GM18861 (cell line): ENCODE measurements around the gene LY6G6C.

ENCODE experiments used
- ATAC-seq: cut with Tn5 transposase; IDR thresholded peaks from one replicate; pipeline ENCODE4 v1.9.1; 2021; ENCODE audit not compliant: unreplicated experiment

Gene LY6G6C, protein sequence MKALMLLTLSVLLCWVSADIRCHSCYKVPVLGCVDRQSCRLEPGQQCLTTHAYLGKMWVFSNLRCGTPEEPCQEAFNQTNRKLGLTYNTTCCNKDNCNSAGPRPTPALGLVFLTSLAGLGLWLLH

DNA sequence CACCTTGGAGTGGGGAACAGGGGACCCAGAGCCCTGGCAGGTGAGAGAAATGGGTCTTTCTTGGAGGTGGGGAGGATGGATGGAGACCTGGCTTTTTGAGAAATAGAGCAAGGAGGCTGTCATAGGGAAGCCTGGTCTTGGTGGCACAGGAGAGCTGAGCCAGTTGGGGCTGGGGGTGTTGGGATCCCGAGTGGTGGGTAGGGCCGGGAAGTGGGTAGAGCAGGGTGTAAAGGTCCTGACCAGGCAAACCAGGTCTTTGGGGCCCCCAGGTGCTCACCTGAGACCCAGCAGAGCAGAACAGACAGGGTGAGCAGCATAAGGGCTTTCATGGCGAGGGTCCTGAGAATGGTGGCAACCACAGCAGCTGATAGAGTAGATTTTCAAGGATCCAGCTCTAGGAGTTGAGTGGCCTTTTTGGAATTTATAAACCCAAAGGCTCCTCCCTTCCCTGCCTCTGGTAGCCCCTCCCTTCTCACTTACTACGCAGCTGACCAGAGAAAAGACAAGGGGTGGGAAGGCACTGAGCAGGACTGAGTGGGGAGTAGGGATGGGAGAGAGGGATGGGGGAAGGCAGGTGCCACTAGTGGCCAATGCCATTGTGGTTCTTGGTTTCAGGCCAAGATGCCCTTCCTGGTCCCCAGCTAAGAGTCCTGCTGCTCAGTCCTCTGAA, at the start of gene LY6G6C:
LY6G6C (minus strand) TSS at position 396 of the 670 bp plus-strand sequence; CDS start at position 329, 67 bp downstream.
- no peak for ATAC-seq

DNA sequence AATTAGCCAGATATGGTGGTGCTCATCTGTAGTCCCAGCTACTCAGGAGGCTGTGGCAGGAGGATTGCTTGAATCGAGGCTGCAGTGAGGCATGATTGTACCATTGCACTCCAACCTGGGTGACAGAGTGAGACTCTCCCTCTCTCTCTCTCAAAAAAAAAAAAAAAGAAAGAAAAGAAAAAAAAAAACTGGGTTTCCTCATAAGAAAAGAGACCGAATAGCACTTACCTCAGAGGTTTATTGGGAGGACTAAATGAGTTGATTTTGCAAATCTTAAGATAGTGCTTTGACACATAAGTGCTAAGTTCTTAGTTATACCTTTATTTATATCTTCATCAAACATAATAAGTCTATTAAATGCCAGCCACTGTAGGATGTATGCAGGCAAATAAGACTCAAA, 49.3 kb upstream of the LY6G6C start:
- no peak for ATAC-seq

DNA sequence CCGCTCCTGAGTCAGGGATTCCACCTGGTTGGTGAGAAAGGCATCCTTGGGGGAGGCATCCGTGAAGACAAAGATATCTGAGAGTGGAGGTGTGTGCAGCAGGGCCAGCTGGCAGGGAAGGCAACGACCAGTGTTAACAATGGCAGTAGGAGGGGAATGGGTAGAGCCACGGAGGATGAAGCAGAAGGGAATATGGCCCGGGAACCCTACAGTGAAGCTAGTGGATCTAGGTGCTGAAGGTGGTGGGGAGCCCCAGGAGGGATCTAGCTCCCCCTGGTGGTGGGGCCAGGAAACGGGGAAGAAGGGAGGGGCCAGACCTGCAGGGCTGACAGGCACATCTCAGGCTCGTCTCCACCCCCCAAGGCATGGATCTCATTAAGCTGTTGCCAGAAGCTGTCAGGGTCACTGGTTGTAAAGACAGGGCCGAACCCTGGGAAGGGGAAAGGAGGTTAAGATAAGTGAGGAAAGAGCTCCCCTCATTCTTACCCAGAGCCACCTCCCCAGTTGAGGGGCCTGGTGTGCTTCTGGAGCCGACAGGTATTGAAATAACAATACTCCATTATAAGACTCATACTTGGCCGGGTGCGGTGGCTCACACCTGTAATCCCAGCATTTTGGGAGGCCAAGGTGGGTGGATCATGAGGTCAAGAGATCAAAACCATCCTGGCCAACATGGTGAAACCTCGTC, 48.3 kb upstream of the LY6G6C start:
- no peak for ATAC-seq

DNA sequence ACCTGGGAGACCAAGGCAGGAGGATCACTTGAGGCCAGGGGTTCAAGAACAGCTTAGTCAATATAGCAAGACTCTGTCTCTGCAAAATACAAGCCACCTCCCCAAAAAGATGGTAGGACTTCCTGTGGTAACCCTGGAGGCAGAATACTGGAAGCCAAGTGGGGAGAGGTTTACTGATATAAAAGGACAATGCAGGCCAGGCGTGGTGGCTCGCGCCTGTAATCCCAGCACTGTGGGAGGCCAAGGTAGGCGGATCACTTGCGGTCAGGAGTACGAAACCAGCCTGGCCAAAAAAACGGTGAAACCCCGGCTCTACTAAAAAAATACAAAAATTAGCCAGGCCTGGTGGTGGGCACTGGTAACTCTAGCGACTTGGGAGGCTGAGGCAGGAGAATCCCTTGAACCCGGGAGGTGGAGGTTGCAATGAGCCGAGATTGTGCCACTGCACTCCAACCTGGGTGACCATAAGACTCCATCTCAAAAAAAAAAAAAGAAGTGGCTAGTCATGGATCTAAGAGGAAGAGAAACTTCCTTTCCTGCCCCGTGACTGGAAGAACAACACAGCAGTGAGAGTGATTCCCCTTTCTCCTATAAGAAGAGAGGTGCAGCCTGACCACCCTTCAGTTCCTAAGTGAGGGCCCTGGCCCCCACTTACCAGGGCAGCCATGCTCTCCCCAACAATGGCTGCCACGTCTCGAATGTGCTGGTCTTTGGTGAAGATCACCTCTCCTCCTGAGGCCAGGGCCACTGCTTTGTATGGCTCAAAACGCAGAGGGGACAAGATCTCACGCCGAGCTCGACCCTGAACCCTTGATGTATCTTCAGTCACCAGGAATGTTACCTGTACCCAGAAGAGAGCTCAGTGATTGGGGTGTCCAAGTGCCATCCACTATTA, 47.1 kb upstream of the LY6G6C start:
- no peak for ATAC-seq

DNA sequence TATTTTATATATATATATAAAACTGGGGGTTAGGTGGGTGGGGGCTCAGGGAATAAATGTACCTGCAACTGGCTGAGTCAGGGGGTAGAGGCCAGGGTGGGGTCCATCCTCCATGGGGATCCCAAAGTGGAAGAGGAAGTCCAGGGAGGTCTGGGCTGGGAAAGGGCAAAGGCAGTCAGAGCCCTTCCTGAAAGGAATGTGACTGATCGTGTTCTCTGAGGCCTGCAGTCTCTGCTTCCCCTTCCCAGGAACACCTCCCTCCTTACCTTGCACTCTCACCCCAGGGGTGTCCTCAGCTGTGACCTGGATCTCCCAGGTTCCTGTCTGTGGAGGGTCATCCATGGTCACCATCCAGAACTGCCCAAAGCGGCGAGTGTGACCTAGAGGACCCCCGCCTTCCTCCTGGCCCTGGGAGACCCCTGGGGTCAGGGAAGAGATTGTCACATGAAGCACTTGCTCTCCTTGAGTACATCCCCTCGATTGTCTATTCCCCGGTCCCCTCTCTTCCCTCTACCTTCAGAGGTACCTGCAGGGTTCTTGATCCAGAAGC, 45.6 kb upstream of the LY6G6C start:
- no peak for ATAC-seq

DNA sequence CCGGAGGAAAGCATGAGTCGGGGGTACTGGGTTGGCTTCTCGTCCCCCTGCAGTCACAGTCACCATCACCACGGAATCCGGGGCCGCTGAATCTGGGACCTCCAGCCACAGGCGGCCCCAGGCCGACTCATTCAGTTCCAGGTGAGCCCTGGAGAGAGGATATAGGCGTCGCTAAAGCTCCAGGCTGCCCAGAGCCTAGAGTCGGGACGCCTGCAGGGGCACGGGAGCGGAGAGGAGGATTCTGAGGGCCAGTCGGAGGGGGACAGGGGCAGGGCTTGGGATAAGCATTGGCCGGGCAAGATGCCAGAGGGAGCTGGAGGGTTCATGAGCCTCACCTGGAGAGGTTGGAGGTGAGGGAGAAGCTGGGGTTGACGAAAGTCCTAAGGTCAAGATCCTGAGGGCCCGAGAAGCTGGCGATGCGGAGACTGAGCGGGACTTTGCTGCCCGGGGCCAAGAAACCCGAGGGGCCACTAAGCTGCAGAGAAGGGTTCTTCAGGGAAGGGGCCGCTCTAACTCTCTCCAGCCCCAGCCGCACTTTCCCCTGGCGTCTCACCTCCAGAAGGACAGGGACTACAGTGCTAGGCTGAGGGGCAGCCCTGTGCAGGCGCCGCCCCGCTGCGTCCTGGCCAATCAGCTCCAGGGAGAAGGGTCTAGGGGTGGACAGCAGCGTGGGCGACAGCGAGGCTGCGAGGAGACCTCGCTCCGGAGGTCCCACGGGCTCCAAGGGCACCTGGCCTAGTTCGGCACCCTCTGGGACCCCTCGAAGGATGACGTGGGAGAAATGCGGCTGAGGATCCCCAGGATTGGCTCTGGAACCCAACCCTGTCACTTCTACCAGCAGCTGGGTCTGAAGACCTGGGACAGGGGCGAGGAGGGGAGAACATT, 44.6 kb upstream of the LY6G6C start:
- no peak for ATAC-seq

DNA sequence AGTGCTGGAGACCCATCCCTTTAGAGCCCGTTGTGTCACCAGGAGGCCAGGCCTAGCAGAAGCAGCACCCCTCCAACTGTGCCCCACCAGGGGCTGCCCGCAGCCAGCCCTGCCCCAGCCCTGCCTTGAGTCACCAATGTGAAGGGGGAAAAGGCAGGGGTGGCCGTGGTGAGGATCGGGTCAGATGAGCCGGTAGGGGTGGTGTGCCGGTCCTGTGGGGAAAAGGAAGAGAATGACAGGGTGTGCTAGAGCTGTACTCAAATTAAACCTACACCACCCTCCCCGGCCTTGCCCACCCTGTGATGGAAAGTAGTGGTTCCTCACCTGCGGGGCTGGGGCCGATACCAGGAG, 44.0 kb upstream of the LY6G6C start:
- no peak for ATAC-seq

DNA sequence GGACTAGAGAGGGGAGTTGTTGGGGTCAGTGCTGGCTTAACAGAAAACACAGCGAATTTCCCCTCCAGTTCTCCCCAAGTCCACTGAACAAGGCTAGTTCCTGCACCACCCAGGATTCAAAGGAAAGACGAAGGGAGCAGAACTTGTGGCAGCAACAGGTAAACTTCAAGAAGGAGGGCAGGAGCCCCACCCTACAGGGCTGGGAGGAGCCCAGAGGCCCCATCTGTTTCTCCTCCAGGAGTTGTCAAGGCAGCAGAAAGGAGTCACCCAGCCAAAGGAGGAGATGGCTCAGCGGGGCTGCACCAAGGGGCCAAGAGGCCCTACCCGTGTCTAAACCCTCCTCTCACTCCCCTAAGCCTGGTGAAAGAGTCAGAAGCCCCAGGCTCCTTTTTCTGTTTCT, 42.7 kb upstream of the LY6G6C start:
- ATAC-seq = no peak

DNA sequence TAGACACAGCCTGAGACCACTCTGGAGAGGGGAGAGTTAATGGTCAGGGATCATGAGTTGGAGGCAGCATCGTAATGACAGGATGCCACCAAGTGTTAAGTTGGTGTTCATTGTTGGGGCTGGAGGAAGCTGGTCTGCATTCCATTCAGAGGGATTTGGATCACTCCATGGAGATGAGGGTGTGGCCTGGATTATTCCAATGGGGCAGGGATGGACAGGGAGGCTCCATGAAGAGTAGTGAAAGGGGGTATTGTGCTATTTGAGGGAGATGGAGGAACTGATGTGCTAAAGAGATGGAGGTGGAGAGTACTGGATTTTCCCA, 42.0 kb upstream of the LY6G6C start:
- no peak for ATAC-seq

DNA sequence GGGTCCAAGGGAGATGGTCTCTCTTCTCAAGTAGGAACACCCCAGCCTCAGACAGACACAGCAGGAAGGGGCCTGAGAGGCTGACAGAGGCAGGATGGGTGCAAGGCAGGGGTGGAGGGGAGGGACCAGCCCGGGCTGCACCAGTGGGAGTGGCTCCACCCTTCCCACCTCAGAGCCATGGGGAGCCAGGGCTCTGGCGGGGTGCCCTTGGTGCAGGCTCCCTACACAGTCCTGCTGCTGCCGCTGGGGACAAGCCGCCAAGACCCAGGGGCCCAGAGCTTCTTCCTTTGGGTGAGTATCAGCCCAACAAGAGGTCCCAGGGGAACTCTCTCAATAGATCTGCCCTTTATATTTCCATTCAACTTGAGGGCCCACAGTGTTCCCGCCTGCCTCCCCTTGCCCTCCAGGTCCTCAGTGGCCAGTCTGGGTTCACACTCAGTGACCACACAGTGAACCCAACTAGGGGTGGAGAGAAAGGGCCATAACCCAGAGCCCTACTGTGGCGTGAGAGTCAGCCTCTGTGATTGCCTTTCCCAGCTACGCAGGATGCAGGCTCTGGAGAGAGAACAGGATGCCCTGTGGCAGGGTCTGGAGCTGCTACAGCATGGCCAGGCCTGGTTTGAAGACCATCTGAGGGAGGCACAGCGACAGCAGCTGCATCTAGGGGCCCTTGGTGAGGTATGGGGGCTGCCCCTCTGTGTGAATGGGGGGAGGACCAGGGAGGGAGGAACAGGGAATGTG, 41.5 kb upstream of the LY6G6C start:
- ATAC-seq = no peak

DNA sequence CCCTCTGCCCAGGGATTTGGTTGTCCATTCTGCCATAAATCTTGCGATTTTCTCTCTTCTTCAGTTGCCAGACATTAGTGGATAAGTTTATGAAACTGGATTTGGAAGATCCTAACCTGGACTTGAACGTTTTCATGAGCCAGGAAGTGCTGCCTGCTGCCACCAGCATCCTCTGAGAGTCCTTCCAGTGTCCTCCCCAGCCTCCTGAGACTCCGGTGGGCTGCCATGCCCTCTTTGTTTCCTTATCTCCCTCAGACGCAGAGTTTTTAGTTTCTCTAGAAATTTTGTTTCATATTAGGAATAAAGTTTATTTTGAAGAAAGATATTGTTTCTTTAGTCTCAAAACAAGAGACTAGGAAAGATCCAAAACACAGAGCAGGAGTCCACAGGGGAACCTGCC, 40.8 kb upstream of the LY6G6C start, which contains the start of gene SAPCD1:
SAPCD1 (plus strand) TSS at position 301 of the 400 bp plus-strand sequence. CDS start 399 bp downstream, outside the sequence.
- ATAC-seq = no peak

DNA sequence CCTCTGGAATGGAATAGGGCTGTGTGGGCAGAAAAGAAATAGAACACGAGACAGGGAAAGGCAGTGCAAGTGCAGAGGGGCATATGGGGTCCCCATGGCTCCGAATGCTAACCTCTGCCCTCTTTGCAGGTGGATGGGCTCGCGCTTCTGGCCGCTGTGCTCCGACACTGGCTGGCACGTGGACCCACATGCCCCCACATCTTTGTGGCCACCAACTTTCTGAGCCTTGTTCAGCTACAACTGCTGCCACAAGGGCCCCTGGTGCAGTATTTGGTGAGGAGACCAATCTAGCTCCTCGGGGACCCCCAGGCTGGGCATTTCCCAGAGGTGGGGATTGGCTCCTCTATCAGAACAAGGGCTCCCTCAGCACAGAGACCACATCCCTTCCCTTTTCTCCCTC, 39.8 kb upstream of the LY6G6C start:
- ATAC-seq = no peak

DNA sequence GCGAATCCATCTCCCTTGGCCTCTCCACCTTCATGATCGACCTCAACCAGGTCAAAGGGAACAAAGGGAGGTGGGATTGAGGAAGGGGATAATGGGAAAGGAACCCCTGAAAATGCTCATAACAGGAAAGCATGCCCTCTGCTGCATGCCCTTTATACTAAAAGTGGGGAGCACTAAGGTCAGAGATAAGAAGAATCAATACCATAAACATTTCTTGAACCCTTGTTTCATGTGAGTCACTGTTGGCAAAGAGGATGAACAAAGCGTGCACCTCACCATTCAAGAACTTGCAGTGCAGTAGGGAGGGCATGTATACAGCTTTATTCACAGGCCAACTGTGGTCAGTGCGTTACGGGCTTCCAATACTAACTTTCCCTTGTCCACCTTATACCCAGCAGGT, 39.2 kb upstream of the LY6G6C start:
- no peak for ATAC-seq

DNA sequence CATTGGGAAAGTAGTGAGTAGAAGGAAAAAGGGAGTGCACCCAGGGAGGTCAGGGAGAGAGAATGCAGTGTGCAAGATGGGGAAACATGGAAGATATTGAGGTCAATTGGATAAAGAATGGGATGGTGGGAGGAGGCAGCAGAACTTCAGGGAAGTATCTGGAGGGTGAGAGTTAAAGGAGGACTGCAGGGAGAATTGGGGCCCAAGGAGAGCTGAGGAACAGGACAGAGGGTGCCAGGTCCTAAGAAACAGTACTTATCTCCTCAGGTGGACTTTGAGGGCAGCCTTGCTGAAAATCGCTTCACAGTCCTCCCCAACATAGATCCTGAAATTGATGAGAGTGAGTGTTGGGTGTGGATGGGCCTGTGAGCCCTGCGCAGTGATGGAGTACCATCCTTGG, 36.7 kb upstream of the LY6G6C start:
- ATAC-seq = no peak

DNA sequence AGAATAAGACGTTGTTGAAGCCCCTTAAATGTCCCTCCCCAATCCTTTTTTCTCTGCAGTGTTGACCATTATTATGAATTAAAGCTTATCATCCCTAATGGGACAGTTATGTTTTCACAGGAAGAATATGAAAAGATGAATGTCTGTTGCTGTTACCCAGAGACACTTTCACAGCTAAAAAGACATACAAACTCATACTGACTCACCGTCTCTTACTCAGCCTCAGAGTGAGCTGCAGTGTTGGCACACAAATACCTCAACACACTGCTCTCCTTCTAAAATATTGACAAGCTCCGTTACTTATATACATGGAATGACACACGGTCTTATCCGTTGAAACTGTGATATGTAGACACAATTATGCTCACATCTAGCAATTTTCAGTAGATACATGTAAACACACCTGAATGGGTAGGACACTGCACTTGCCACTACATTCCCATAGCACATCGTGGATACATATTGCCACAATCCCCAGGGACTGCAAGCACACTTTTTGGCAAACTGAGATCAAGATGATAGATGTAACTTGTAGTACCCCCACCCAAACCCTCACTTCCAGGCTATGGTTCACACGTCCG, 31.3 kb upstream of the LY6G6C start:
- no peak for ATAC-seq

DNA sequence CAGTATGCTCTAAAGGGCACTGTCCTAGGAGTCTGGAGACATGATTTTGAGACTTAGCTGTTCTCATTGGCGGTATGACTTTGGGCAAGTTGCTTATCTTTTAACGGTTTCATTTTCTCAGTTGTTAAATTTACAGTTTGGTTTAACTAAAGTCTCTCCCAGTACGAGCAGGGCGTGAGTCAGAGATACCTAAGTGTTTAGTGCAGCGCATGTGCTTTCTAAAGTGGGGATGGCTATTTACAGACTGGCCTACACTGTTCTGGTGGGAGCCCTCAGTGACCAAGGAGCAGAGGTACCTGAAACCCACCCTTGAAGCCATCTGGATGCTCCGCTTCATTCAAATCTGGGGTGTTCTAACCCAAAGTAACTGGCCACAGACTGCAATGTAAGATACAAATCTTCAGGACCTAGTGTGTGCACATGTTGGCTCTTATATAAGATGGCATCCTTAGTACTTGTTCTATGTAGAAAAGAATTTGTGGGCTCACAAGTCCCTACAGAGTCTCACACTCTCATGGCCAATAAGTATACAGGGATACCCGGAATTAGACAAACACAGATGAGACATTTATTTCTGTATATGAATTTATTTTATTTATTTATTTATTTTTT, 29.0 kb upstream of the LY6G6C start:
- ATAC-seq = no peak

DNA sequence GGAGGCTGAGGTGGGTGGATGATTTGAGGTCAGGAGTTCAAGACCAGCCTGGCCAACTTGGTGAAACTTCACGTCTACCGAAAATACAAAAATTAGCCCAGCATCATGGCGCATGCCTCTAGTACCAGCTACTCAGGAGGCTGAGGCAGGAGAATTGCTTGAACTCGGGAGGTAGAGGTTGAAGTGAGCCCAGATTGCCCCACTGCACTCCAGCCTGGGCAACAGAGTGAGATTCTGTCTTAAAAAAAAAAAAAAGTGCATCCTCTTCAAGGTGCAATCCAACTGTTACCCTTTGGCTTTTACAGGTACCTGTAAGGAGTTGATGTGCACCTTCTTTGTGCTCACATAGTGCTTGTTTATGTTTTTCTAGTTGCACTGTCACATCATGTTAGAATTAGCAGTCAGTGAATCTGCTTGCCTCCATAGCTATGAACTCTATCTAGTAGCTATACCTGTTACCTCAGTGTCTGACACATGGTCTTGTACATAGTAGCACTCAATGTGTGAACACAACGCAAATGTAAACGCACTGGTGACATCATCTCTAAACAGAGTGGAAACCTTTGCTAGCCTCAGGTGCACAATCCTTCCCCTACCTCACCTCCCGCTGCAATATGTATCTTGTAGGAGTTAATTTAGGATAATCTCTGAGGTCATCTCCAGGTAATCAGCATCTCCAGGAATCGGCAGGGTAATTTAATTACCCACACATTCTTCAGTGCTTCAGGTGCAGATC, 27.9 kb upstream of the LY6G6C start:
- no peak for ATAC-seq

DNA sequence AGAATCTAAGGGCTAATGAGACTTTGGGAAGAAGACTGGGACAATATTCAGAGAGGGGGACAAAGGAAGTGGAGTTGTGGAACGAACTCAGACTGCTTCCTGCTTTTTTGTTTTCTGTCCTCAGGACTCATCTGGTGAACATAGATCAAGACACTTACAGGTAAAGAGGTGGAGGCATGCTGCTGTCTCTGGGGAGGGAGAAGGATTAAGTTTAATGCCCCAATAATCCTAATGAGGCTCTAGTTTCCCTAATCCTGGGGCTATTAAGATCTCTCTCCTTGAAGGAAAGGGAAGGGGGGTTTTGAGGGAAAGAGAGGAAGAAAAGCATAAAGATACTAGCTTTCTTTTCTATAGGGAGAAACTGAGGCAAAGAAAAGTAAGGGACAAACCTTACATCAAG, 22.9 kb upstream of the LY6G6C start:
- no peak for ATAC-seq
